ENCODE results near the gene SIRT3. TPM values are rescaled to one million over a fixed set of nuclear protein-coding genes. Genes with fewer than 3 reads are reported as not detected.

The SIRT3 gene
- total RNA-seq, 4 donors from 2014 or later = 9.2 to 15.0 (median 12.7) TPM

DNA sequence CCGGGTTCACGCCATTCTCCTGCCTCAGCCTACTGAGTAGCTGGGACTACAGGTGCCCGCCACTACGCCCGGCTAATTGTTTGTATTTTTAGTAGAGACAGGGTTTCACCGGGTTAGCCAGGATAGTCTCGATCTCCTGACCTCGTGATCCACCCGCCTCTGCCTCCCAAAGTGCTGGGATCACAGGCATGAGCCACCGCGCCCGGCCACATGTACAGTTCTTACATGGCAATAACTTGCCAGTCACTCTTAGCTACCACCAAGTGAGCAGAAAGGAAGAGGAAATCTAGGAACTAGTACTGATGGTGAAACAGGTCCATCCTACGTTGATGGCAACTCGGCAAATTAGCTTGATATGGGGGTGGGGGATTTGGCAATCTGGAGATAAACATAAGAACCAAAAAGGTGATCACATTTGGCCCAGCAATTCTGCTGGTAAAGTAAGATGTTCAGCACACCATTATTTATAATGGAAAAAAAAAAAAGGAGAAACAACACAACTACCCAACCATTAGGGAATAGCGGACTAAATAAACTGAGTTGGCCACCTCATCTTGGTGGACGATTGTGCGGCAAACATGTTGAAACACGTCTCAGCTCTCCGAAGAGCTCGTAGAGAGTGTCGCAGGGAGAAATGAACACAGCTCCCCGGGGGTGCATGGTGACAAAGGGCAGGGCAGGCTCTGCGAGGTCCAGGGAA, 47.4 kb upstream of the SIRT3 start:
- TF ChIP-seq CTCF (IDR thresholded peaks at IDR 0.05 in 4 of 5, conservative IDR thresholded peaks at IDR 0.05 in 1 of 5) (no peak), POLR2A (IDR thresholded peaks at IDR 0.05) (no peak)
- Histone ChIP-seq H3K27me3 (peaks cover 66 to 68% (median 67%) of the 10 kb centered on the region in 3 donors), H3K36me3 (no peaks in the 10 kb centered on the region), H3K27ac (no peak overlapping the region), H3K9me3 (no peaks in the 10 kb centered on the region), H3K4me3 (no peak overlapping the region), H3K4me1 (peaks cover 0 to 8% of the 10 kb centered on the region in 2 donors)
- DNase-seq (no peak), ATAC-seq (no peak)
- intact Hi-C loops (cut with DNase I; ENCODE audit: low total_unique reads) = no loop called here
- in situ Hi-C loops (cut with MboI; ENCODE audit: low sequenced_read_pairs in 4 of 4) = no loop called here

- intact Hi-C loops (cut with DNase I; ENCODE audit: low total_unique reads) = no loop called here
Measured at GRCh38 chr11:282630-283360, 46.7 kb upstream of the SIRT3 start.

GRCh38 chr11:282171-282570, 46.0 kb upstream of the SIRT3 start:
- Histone ChIP-seq H3K27ac (no peak overlapping the region), H3K4me3 (no peak overlapping the region), H3K27me3 (peaks cover 62 to 71% (median 68%) of the 10 kb centered on the region in 3 donors), H3K9me3 (no peaks in the 10 kb centered on the region), H3K36me3 (no peaks in the 10 kb centered on the region), H3K4me1 (peaks cover 0 to 8% of the 10 kb centered on the region in 2 donors)
- DNase-seq = no peak
- in situ Hi-C loops (cut with MboI; ENCODE audit: low sequenced_read_pairs in 4 of 4) = no loop called here
- intact Hi-C loops (cut with DNase I; ENCODE audit: low total_unique reads) = no loop called here
- ATAC-seq = no peak
- no peak for TF ChIP-seq CTCF (IDR thresholded peaks at IDR 0.05 in 4 of 5, conservative IDR thresholded peaks at IDR 0.05 in 1 of 5)
- no peak for TF ChIP-seq POLR2A (IDR thresholded peaks at IDR 0.05)

More at GRCh38 chr11:282630-283360, 46.7 kb upstream of the SIRT3 start:
- Histone ChIP-seq H3K27me3 (peaks cover 64 to 70% (median 68%) of the 10 kb centered on the region in 3 donors), H3K27ac (no peak overlapping the region), H3K36me3 (no peaks in the 10 kb centered on the region), H3K4me3 (no peak overlapping the region), H3K4me1 (peaks cover 0 to 8% of the 10 kb centered on the region in 2 donors), H3K9me3 (no peaks in the 10 kb centered on the region)
- in situ Hi-C loops (cut with MboI; ENCODE audit: low sequenced_read_pairs in 4 of 4) = no loop called here
- TF ChIP-seq POLR2A (IDR thresholded peaks at IDR 0.05) (no peak), CTCF (IDR thresholded peaks at IDR 0.05 in 4 of 5, conservative IDR thresholded peaks at IDR 0.05 in 1 of 5) (no peak)
- ATAC-seq (no peak), DNase-seq (no peak)

GRCh38 chr11:281486-282161, 45.5 kb upstream of the SIRT3 start:
- H3K27me3 ChIP-seq = peaks cover 62 to 73% (median 68%) of the 10 kb centered on the region in 3 donors
- in situ Hi-C loops (cut with MboI; ENCODE audit: low sequenced_read_pairs in 4 of 4) (no loop called here), intact Hi-C loops (cut with DNase I; ENCODE audit: low total_unique reads) (no loop called here)
- H3K27ac ChIP-seq = no peak overlapping the region
- no peaks in the 10 kb centered on the region for H3K36me3 ChIP-seq
- peaks cover 0 to 8% of the 10 kb centered on the region in 2 donors for H3K4me1 ChIP-seq
- H3K4me3 ChIP-seq = no peak overlapping the region
- DNase-seq (no peak), ATAC-seq (no peak)
- no peaks in the 10 kb centered on the region for H3K9me3 ChIP-seq
- TF ChIP-seq POLR2A (IDR thresholded peaks at IDR 0.05) (no peak), CTCF (IDR thresholded peaks at IDR 0.05 in 4 of 5, conservative IDR thresholded peaks at IDR 0.05 in 1 of 5) (no peak)

Measured in gastrocnemius medialis (tissue), 4 donors.